HCT116 (cell line): ENCODE measurements around the gene BATF3. TPM values are rescaled to one million over a fixed set of nuclear protein-coding genes. Genes with fewer than 3 reads are reported as not detected.

Source experiments
- ATAC-seq: fragments of 200-7000 bp; cut with Tn5 transposase; 2 replicates; pipeline ENCODE4 v1.9.1; 2020; ENCODE audit warnings: mild to moderate bottlenecking, moderate library complexity
- BruUV-seq: library from RNA; stranded (reverse); fragments of 400-500 nt; replicated peaks from 2 replicates; lab custom pipeline; 2021; lab: Mats Ljungman, UMichigan
- CTCF ChIA-PET: fragments of 300-600 bp; sonication (Branson Sonifier 250); formaldehyde crosslinking; loops from one replicate; lab custom pipeline; 2021; ENCODE audit warnings: antibody characterized with exemption; lab: Charles Lee
- POLR2A ChIA-PET: fragments of 300-600, 350-600 bp; sonication (Branson Sonifier 250); formaldehyde crosslinking; loops from one replicate; lab custom pipeline; 2021; ENCODE audit warnings: antibody characterized with exemption; lab: Charles Lee
- RAD21 ChIA-PET, 2 experiments: fragments of 300-600 bp; sonication (Branson Sonifier 250); formaldehyde crosslinking; loops; one replicate each; lab custom pipeline; 2023; ENCODE audit warnings: low total read pairs in 2 of 2; ENCODE audit not compliant: uncharacterized antibody in 2 of 2, unreplicated experiment in 2 of 2, low non-redundant PET in 1 of 2; lab: Charles Lee
- DNase-seq: peaks from one replicate; pipeline ENCODE4 v3.0.0-alpha.2; 2010; ENCODE audit warnings: low read depth, low spot score
- H2AFZ ChIP-seq: fragments of 200-600 bp; shearing (Covaris generic), sonication (generic); 2 replicates; pipeline ENCODE4 v1.6.1; 2017; ENCODE audit warnings: low read depth, mixed run types, mixed read lengths, antibody characterized with exemption, low read length; ENCODE audit not compliant: poor library complexity, severe bottlenecking
- H3K27ac ChIP-seq: 2 replicates; pipeline ENCODE4 v1.5.1; 2012; ENCODE audit warnings: low read depth, low read length
- H3K27me3 ChIP-seq: fragments of 200-600 bp; sonication (generic); 2 replicates; pipeline ENCODE4 v1.6.1; 2016; ENCODE audit warnings: mixed run types, low read length, mixed read lengths; ENCODE audit not compliant: insufficient read depth
- H3K36me3 ChIP-seq, 2 experiments: fragments of 200-500 bp in 1 of 2; fragments of 200-600 bp in 1 of 2; sonication (Bioruptor generic) in 1 of 2; sonication (generic) in 1 of 2; 2 replicates each; pipeline versions ENCODE4 v1.5.1 to v1.6.1; 2014 to 2016; ENCODE audit warnings: low read length in 2 of 2, inconsistent platforms in 1 of 2, mixed read lengths in 1 of 2, mixed run types in 1 of 2; ENCODE audit not compliant: insufficient read depth in 2 of 2, control insufficient read depth in 1 of 2
- H3K4me1 ChIP-seq, 2 experiments: fragments of 200-600 bp in 1 of 2; sonication (generic) in 1 of 2; 2 replicates each; pipeline versions ENCODE4 v1.5.1 to v1.6.1; 2012 to 2017; ENCODE audit warnings: low read length in 2 of 2, inconsistent platforms in 1 of 2, mild to moderate bottlenecking in 1 of 2, mixed read lengths in 1 of 2, mixed run types in 1 of 2, moderate library complexity in 1 of 2; ENCODE audit not compliant: insufficient read depth in 2 of 2, control insufficient read depth in 1 of 2
- H3K4me2 ChIP-seq: fragments of 200-600 bp; sonication (generic); 2 replicates; pipeline ENCODE4 v1.6.1; 2017; ENCODE audit warnings: mixed run types, low read length, mixed read lengths
- H3K4me3 ChIP-seq, 2 experiments: fragments of 200-600 bp in 1 of 2; sonication (generic) in 1 of 2; replicated peaks in 1 of 2; 2 replicates each; pipeline ENCODE4 v1.5.1; 2011 to 2016; ENCODE audit warnings: low read length in 2 of 2, control low read depth in 1 of 2, low read depth in 1 of 2, mild to moderate bottlenecking in 1 of 2, mixed read lengths in 1 of 2, mixed run types in 1 of 2
- H3K79me2 ChIP-seq: fragments of 200-600 bp; sonication (generic); 2 replicates; pipeline ENCODE4 v1.6.1; 2017; ENCODE audit warnings: mild to moderate bottlenecking, mixed run types, low read length, moderate library complexity, mixed read lengths; ENCODE audit not compliant: insufficient read depth
- H3K9ac ChIP-seq: fragments of 200-600 bp; sonication (generic); 2 replicates; pipeline ENCODE4 v1.6.1; 2016; ENCODE audit warnings: low read length, mixed read lengths
- H3K9me2 ChIP-seq: fragments of 200-600 bp; sonication (generic), shearing (Covaris generic); 2 replicates; pipeline ENCODE4 v1.6.1; 2017; ENCODE audit warnings: mixed run types, mild to moderate bottlenecking, moderate library complexity; ENCODE audit not compliant: insufficient read depth
- H3K9me3 ChIP-seq, 2 experiments: fragments of 200-500 bp in 1 of 2; fragments of 200-600 bp in 1 of 2; sonication (Bioruptor generic) in 1 of 2; sonication (generic) in 1 of 2; 2 replicates each; pipeline ENCODE4 v1.6.1; 2014 to 2017; ENCODE audit warnings: low read length in 2 of 2, mixed read lengths in 2 of 2, inconsistent platforms in 1 of 2, low read depth in 1 of 2, mild to moderate bottlenecking in 1 of 2, mixed run types in 1 of 2, moderate library complexity in 1 of 2; ENCODE audit not compliant: control insufficient read depth in 1 of 2, insufficient read depth in 1 of 2
- H4K20me1 ChIP-seq: fragments of 200-600 bp; sonication (generic), shearing (Covaris generic); 2 replicates; pipeline ENCODE4 v1.6.1; 2017; ENCODE audit warnings: mixed run types, mild to moderate bottlenecking, moderate library complexity; ENCODE audit not compliant: insufficient read depth
- CEBPB ChIP-seq: IDR thresholded peaks from 2 replicates; pipeline ENCODE4 v1.6.1; 2012; ENCODE audit warnings: low read depth
- EGR1 ChIP-seq: IDR thresholded peaks from 2 replicates; pipeline ENCODE4 v1.6.1; 2012; ENCODE audit warnings: low read depth
- ELF1 ChIP-seq: IDR thresholded peaks from 2 replicates; pipeline ENCODE4 v1.6.1; 2012; ENCODE audit warnings: low read depth, borderline replicate concordance
- JUND ChIP-seq: IDR thresholded peaks from 2 replicates; pipeline ENCODE4 v1.6.1; 2012
- POLR2A ChIP-seq: IDR thresholded peaks from 2 replicates; pipeline ENCODE4 v1.7.0; 2011; ENCODE audit warnings: borderline replicate concordance; ENCODE audit not compliant: insufficient read depth, insufficient read length; ENCODE audit errors: extremely low read depth
- SIN3A ChIP-seq: IDR thresholded peaks from 2 replicates; pipeline ENCODE4 v1.6.1; 2012; ENCODE audit warnings: low read depth
- SP1 ChIP-seq: IDR thresholded peaks from 2 replicates; pipeline ENCODE4 v1.6.1; 2012; ENCODE audit warnings: low read depth
- SRF ChIP-seq: IDR thresholded peaks from 2 replicates; pipeline ENCODE4 v1.6.1; 2012; ENCODE audit warnings: low read depth
- YY1 ChIP-seq: IDR thresholded peaks from 2 replicates; pipeline ENCODE4 v1.6.1; 2011; ENCODE audit warnings: low read length, low read depth, moderate library complexity, mild to moderate bottlenecking; ENCODE audit not compliant: insufficient replicate concordance; ENCODE audit errors: extremely low read depth
- ZBTB33 ChIP-seq: IDR thresholded peaks from 2 replicates; pipeline ENCODE4 v1.6.1; 2011; ENCODE audit warnings: mild to moderate bottlenecking, low read length, moderate library complexity; ENCODE audit not compliant: insufficient replicate concordance; ENCODE audit errors: extremely low read depth
- ZNF274 ChIP-seq: fragments of 200-500 bp; sonication (Bioruptor generic); IDR thresholded peaks from 2 replicates; pipeline ENCODE4 v1.6.1; 2014; ENCODE audit warnings: mild to moderate bottlenecking, low read depth, low read length, inconsistent platforms
- intact Hi-C: fragments of 100-400 bp; cut with micrococcal nuclease; formaldehyde crosslinking; loops from 2 replicates; pipeline ENCODE4 v1.10.0; 2022
- total RNA-seq: library from RNA; stranded (reverse); gene quantifications from one replicate; pipeline ENCODE4 v1.2.1, GENCODE V29; 2021; ENCODE audit not compliant: unreplicated experiment

Gene BATF3
- total RNA-seq, 1 experiment from 2014 or later = 4.8 TPM

- no peaks in the 10 kb centered on the region for H3K79me2 ChIP-seq
- H3K27ac ChIP-seq = no peak overlapping the region
- ChIA-PET CTCF (interaction anchor here (1.1 to 1.7 kb wide), 3 partner anchors 32 to 212 kb away, joined by 3 to 7 read pairs (median 4); partner anchors contain the start of gene BATF3), RAD21 (no interaction called here), POLR2A (interaction anchor here (1.4 kb wide), 1 partner anchor 59 kb away, joined by 3 read pairs; the partner anchor contains the start of gene ATF3)
- H2AFZ ChIP-seq = peak overlapping the region; percentile 11
- no peaks in the 10 kb centered on the region for H3K9me3 ChIP-seq
- no peak overlapping the region for H3K4me3 ChIP-seq
- H3K36me3 ChIP-seq = no peaks in the 10 kb centered on the region
- no TSS peak for BruUV-seq
- H3K9ac ChIP-seq = no peak overlapping the region
- TF ChIP-seq EGR1 (no peak), JUND (0 out of 2 replicates have a peak, but pooled peaks have one; percentile 10), ZNF274 (no peak)
- intact Hi-C loops = no loop called here
- H3K9me2 ChIP-seq = no peaks in the 10 kb centered on the region
- ATAC-seq = no peak
- peaks cover 7 to 26% of the 10 kb centered on the region in 2 experiments; a peak in 3 of 4 replicates for H3K4me1 ChIP-seq
- H4K20me1 ChIP-seq = no peaks in the 10 kb centered on the region
- peak; percentile 10 for DNase-seq
- no peaks in the 10 kb centered on the region for H3K27me3 ChIP-seq
- H3K4me2 ChIP-seq = peak overlapping the region; percentile 9; the same call in 1 of the 2 replicates
These were observed 32.2 kb downstream of the BATF3 start for GRCh38 chr1:212667223-212668139.

GRCh38 chr1:212666116-212666775 lies 33.4 kb downstream of the BATF3 start:
- TF ChIP-seq YY1 (no peak), ZBTB33 (no peak), SP1 (no peak), SRF (no peak), CEBPB (no peak), EGR1 (no peak), POLR2A (no peak), ELF1 (no peak), SIN3A (no peak), ZNF274 (no peak)
- Histone ChIP-seq H3K27ac (no peak overlapping the region), H4K20me1 (no peaks in the 10 kb centered on the region), H3K79me2 (no peaks in the 10 kb centered on the region), H3K4me2 (peak overlapping the region; percentile 95), H3K4me3 (no peak overlapping the region), H3K9ac (no peak overlapping the region), H3K9me3 (no peaks in the 10 kb centered on the region), H3K4me1 (peaks cover 7 to 20% of the 10 kb centered on the region in 2 experiments; a peak in 3 of 4 replicates), H3K36me3 (no peaks in the 10 kb centered on the region), H3K27me3 (no peaks in the 10 kb centered on the region), H3K9me2 (no peaks in the 10 kb centered on the region), H2AFZ (peak overlapping the region; percentile 96)
- POLR2A ChIA-PET = interaction anchor here (1.3 kb wide), 1 partner anchor 58 kb away, joined by 5 read pairs; the partner anchor contains the start of gene ATF3
- no TSS peak for BruUV-seq
- RAD21 ChIA-PET = interaction anchor here (1.2 to 1.3 kb wide), 2 partner anchors 84 to 189 kb away, joined by 3 to 4 read pairs; no protein-coding TSS in a partner anchor
- intact Hi-C loops = no loop called here
- CTCF ChIA-PET = interaction anchor here (1.1 to 1.9 kb wide), 14 partner anchors 11 to 329 kb away, joined by 3 to 16 read pairs (median 8); no protein-coding TSS in a partner anchor
- DNase-seq (no peak), ATAC-seq (no peak)
